AG09319 (cell line): ENCODE measurements around the gene ZYG11B.

Source experiments
- DNase-seq: peaks from one replicate; pipeline ENCODE4 v3.0.0-alpha.2; 2010; ENCODE audit warnings: low read depth; ENCODE audit errors: extremely low read depth
- TF ChIP-seq, protein P1 (sequence below): IDR thresholded peaks from 2 replicates; pipeline ENCODE4 v1.5.1; 2011; ENCODE audit warnings: low read depth, mild to moderate bottlenecking, inconsistent platforms, low read length, moderate library complexity

The ZYG11B gene

DNA sequence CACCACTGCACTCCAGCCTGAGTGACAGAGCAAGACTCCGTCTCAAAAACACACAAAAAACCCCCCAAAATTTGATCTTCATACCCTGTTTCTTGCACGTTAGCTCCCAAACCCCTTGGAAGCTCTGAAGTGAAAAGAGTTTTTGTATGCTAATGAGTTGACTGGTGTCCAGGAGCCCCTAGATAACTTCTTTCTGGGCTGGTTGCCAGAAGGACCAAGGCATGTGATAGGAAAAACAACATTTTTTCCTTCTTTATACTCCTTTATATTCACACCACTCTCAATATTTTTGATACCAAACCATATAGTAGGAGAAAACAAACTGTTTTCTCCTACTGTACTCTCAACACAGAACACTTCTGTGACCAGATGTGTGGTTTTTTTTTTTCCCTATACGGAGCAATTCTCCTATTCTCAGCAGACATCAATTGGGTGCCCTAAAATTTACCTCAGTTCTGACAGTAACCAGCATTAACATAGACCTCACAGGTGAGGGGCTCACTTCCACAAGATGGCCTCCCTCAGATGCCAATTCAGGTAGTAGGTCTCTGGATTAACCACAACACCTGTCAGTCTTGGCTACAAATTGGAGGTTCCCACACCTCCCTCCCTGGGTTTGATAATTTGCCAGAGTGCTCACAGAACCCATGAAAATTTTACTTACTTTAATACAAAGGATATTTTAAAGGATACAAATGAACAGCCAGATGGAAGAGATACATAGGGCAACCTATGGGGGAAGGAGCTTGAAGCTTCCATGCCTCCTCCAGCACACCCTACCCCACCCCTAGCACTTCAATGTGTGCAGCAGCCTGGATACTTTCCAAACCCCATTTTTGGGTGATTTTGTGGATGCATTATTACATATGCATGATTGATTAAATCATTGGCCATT, 25.6 kb downstream of the ZYG11B start:
- TF ChIP-seq, protein P1, sequence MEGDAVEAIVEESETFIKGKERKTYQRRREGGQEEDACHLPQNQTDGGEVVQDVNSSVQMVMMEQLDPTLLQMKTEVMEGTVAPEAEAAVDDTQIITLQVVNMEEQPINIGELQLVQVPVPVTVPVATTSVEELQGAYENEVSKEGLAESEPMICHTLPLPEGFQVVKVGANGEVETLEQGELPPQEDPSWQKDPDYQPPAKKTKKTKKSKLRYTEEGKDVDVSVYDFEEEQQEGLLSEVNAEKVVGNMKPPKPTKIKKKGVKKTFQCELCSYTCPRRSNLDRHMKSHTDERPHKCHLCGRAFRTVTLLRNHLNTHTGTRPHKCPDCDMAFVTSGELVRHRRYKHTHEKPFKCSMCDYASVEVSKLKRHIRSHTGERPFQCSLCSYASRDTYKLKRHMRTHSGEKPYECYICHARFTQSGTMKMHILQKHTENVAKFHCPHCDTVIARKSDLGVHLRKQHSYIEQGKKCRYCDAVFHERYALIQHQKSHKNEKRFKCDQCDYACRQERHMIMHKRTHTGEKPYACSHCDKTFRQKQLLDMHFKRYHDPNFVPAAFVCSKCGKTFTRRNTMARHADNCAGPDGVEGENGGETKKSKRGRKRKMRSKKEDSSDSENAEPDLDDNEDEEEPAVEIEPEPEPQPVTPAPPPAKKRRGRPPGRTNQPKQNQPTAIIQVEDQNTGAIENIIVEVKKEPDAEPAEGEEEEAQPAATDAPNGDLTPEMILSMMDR = no peak

DNA sequence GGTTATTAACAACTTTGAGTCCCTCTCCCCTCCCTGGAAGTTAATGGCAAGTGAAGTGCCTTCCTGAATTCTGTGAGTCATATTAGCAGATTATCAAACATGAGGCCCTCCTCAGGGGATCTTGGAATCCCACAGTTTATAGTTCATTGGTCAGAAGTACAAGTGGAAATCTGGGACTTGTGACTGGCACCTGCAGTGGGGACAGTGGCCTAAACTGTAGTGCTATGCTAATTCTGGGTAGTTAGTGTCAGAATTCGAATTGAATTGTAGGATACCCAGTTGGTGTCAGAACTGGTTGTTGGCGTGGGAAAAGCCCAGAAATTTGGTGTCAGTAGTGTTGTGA, 26.2 kb downstream of the ZYG11B start:
- no peak for DNase-seq
- TF ChIP-seq, protein P1 = no peak

More for the DNA sequence above, 25.6 kb downstream of the ZYG11B start:
- DNase-seq = no peak

DNA sequence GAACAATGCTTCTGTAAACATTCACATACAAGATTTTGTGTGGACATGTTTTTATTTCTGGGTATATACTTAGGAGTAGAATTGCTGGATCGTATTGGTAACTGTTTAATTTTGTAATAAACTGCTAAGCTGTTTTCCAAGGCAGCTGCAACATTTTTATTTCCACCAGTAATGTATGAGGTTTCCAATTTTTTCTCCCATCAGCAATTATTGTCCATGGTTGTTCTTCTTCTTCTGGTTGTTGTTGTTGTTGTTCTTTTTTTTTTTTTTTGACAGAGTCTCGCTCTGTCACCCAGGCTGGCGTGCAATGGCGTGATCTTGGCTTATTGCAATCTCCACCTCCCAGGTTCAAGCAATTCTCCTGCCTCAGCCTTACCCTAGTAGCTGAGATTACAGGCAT, 26.9 kb downstream of the ZYG11B start:
- DNase-seq = no peak
- TF ChIP-seq, protein P1 = no peak

DNA sequence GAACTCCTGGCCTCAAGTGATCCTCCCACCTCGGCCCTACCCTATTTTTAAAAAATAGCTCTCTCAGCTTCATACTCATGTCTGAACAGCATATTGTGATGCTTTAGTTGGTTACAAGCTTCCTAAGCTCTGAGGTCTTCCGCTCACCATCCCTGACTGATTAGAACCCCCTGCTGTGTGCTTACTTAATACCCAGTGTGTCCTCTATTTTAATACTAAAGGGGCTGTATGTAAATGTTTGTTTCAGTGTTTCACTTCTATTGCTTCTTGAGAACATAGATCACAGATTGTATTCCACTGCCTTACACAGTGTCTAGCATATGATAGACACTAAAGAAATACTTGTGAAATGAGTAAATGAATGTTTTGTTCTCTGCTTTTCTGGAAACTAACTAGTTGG, 29.8 kb downstream of the ZYG11B start:
- TF ChIP-seq, protein P1 = no peak
- no peak for DNase-seq

DNA sequence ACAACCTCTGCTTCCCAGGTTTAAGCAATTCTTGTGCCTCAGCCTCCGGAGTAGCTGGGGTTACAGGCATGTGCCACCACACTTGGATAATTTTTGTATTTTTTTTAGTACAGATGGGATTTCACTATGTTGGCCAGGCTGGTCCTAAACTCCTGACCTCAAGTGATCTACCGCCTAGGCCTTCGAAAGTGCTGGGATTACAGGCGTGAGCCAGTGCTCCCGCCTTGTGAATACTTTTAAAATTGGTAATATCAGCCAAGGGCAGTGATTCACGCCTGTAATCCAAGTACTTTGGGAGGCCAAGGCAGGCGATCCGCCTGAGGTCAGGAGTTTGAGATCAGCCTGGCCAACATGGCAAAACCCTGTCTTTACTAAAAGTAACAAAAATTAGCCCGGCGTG, 33.7 kb downstream of the ZYG11B start:
- no peak for DNase-seq
- TF ChIP-seq, protein P1 = no peak

DNA sequence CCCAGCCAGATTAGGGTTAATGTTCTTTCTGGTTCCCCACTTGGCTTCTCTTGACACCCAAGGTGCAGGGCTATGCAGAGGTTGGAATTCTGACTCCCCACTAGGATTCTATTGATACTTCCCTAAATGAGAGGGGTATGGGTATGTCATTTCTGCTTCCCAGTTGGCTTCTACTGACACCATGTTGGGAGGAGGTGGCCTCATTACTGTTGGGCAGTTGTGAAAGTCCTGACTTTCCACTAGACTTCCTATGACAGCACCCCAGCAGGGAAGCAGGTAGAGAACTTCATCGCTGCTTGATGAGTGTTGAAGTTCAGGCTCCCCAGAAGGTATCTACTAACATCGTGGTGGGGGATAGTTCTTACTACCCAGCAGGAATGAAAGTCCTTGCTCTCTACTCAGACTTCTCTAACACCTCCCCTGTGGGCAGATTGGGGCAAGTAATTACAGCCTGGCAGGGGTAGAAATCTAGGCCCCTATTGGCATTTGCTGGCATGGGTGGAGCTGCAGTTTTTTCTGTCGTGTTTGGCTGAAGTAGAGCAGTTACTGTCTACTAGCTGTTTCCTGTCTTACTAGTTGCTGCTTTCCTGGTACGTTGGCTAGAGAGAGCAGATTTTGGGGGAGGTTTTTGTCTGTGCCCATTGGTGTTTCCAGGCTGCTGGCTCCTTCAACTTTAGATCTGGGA, 41.5 kb downstream of the ZYG11B start:
- TF ChIP-seq, protein P1 = no peak
- DNase-seq = no peak
